VCaP (cell line): ENCODE data around the gene ZFP92.
A peak's percentile ranks its signal among the peaks of the same experiment; 100 is the strongest.

ENCODE experiments used
- H3K27ac ChIP-seq: fragments of 450-650 bp; 2 replicates; pipeline ENCODE4 v1.5.1; 2017
- CTCF ChIP-seq: fragments of 450-650 bp; conservative IDR thresholded peaks from 2 replicates; pipeline ENCODE4 v1.5.1; 2017; ENCODE audit warnings: mild to moderate bottlenecking, moderate library complexity

The ZFP92 gene

GRCh38 chrX:153434801-153435200 is 23.5 kb downstream of the ZFP92 start:
- TF ChIP-seq CTCF = no peak

GRCh38 chrX:153435845-153436244 is 24.6 kb downstream of the ZFP92 start:
- TF ChIP-seq CTCF = no peak
- H3K27ac ChIP-seq = no peak overlapping the region

More at GRCh38 chrX:153434801-153435200, 23.5 kb downstream of the ZFP92 start:
- no peak overlapping the region for H3K27ac ChIP-seq

GRCh38 chrX:153438532-153438931 is 27.3 kb downstream of the ZFP92 start:
- peak; percentile 63 for TF ChIP-seq CTCF

GRCh38 chrX:153439977-153440376 is 28.7 kb downstream of the ZFP92 start:
- TF ChIP-seq CTCF = no peak
- no peak overlapping the region for H3K27ac ChIP-seq

More at GRCh38 chrX:153438532-153438931, 27.3 kb downstream of the ZFP92 start:
- no peak overlapping the region for H3K27ac ChIP-seq

GRCh38 chrX:153440556-153441135 is 29.4 kb downstream of the ZFP92 start:
- no peak for TF ChIP-seq CTCF
- H3K27ac ChIP-seq = no peak overlapping the region

- no peak for TF ChIP-seq CTCF
- no peak overlapping the region for H3K27ac ChIP-seq
Observed at GRCh38 chrX:153441296-153441695, 30.0 kb downstream of the ZFP92 start.

- no peak overlapping the region for H3K27ac ChIP-seq
Observed at GRCh38 chrX:153441981-153442380, 30.7 kb downstream of the ZFP92 start.

More at GRCh38 chrX:153441981-153442380, 30.7 kb downstream of the ZFP92 start:
- TF ChIP-seq CTCF = no peak
